GM12874 (cell line): Measurements from ENCODE around the gene SIGLEC12.

Experiments used
- CTCF ChIP-seq: IDR thresholded peaks from 2 replicates; pipeline ENCODE4 v1.5.1; 2011; ENCODE audit warnings: low read depth, mild to moderate bottlenecking, control low read depth, low read length, moderate library complexity; ENCODE audit not compliant: insufficient read depth

The SIGLEC12 gene

GRCh38 chr19:51507192-51507591 is 5.6 kb upstream of the SIGLEC12 start:
- TF ChIP-seq CTCF: no peak

GRCh38 chr19:51505904-51506303 is 4.3 kb upstream of the SIGLEC12 start:
- TF ChIP-seq CTCF: no peak

- no peak for TF ChIP-seq CTCF
These were observed 2.3 kb upstream of the SIGLEC12 start for GRCh38 chr19:51503896-51504295.

- TF ChIP-seq CTCF: no peak
These were observed 1.8 kb upstream of the SIGLEC12 start for GRCh38 chr19:51503286-51503817.

GRCh38 chr19:51497666-51498065 is 3.9 kb downstream of the SIGLEC12 start:
- TF ChIP-seq CTCF: no peak

- TF ChIP-seq CTCF: no peak
These were observed 7.8 kb downstream of the SIGLEC12 start for GRCh38 chr19:51493776-51494175.

GRCh38 chr19:51491586-51491985 is 10.0 kb downstream of the SIGLEC12 start:
- no peak for TF ChIP-seq CTCF
